ENCODE measurements around the gene RFC1.
"Not testable (repeated sequence)": the region's sequence is repeated elsewhere in the genome, so short reads cannot be mapped to it uniquely, and the experiment has no call there.

Gene RFC1

GRCh38 chr4:39291686-39292085 is 74.5 kb downstream of the RFC1 start:
- Mint-ChIP-seq H3K27ac (no peak overlapping the region), H3K9me3 (no peaks in the 10 kb centered on the region), H3K27me3 (no peaks in the 10 kb centered on the region), H3K4me1 (no peaks in the 10 kb centered on the region), H3K4me3 (no peak overlapping the region), H3K36me3 (peaks cover 21% of the 10 kb centered on the region)

DNA sequence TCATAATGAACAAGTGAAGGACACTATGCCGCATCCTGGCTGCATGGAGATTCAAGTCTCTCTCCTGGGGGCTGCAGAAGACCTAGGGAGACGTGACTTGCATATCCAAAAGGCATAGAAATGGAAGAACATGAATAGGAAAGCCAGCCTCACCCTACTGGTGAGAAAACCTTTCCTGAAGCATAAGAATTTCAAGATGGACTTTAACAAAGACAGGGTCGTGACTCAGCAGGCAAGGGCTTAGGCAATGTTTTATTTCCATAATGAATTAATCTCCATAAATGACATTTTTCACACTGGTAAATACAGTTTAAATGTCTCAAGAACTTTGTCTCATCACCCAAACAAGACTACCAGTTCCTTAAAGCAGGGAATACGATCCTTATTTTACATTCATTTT is 78.9 kb downstream of the RFC1 start:
- Mint-ChIP-seq H3K4me3 (no peak overlapping the region), H3K4me1 (no peaks in the 10 kb centered on the region), H3K27me3 (no peaks in the 10 kb centered on the region), H3K36me3 (peaks cover 20% of the 10 kb centered on the region), H3K9me3 (no peaks in the 10 kb centered on the region), H3K27ac (no peak overlapping the region)

DNA sequence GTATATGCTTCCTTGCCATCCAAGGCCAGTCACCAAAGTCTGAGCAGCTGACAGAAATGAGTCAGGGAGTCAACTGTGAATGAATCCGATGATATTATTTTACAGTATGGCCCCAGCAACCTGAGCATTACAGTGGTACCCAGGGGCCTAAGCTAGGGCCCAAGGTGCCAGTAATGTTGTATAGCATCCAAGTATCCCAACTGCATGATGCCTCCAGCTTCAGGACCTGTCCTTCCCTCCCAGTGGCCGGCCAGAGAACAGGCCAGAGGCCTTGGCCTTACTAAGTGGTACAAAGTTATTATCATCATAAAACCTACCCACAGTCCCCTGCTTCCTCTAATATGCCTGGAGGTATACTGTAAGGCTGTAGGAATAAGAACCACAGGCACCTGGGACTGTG is 79.9 kb downstream of the RFC1 start:
- Mint-ChIP-seq H3K27ac (no peak overlapping the region), H3K4me3 (no peak overlapping the region), H3K4me1 (no peaks in the 10 kb centered on the region), H3K36me3 (peaks cover 20% of the 10 kb centered on the region), H3K27me3 (no peaks in the 10 kb centered on the region), H3K9me3 (no peaks in the 10 kb centered on the region)

DNA sequence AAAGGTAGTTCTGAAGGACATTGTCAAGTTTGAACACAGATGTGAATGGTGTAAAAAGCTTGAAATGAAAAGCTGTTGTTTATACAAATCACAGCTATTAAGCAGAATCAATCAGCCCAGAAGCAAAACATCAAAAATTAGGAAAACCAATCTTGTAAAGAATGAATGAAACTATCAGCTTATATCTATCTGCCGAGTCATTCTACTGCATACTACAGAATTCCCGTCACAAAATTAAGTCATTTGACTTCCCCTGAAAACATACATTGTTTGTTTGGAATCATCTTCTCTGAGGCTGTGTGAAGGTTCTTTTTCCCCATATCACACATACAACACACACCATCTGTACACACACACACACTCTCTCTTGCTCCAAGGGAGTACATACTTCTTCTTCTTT is 80.3 kb downstream of the RFC1 start:
- peaks cover 18% of the 10 kb centered on the region for H3K36me3 Mint-ChIP-seq

DNA sequence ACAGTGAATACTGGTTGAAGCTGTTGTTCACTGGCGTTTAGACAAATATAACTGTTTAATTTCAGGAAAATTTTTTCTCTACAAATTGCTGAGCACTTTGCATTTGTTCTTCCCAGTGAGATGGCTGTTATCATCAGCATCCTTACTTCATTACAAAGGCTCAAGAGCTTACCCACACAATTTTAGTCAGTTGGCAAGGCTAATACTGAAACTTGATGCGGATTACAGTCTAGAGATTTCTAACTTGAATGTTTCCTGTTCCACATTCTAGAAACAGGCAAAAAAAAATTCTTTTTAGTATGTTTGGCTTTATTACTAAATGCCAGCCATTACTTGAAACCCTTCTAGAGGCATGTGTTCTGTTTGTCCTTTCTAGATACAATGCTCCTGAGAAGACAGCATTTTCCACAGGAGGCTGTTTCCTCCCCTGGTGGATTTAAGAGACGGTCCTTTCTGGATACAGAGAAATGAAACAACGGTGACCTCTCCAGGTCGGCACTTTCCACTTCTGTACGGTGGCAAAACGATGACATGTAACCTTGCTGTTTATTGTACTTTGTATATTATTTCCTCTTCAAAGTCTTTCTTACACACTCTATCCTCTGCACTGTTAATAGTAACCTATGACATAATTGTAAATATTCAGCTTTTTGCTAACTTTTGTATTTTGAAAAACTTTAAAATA is 80.9 kb downstream of the RFC1 start:
- Mint-ChIP-seq H3K4me1 (no peaks in the 10 kb centered on the region), H3K27ac (no peak overlapping the region), H3K4me3 (no peak overlapping the region), H3K36me3 (peaks cover 17% of the 10 kb centered on the region), H3K9me3 (no peaks in the 10 kb centered on the region), H3K27me3 (no peaks in the 10 kb centered on the region)

More for the DNA sequence above, 80.3 kb downstream of the RFC1 start:
- Mint-ChIP-seq H3K4me1 (no peaks in the 10 kb centered on the region), H3K9me3 (no peaks in the 10 kb centered on the region), H3K27ac (no peak overlapping the region), H3K4me3 (no peak overlapping the region), H3K27me3 (no peaks in the 10 kb centered on the region)

DNA sequence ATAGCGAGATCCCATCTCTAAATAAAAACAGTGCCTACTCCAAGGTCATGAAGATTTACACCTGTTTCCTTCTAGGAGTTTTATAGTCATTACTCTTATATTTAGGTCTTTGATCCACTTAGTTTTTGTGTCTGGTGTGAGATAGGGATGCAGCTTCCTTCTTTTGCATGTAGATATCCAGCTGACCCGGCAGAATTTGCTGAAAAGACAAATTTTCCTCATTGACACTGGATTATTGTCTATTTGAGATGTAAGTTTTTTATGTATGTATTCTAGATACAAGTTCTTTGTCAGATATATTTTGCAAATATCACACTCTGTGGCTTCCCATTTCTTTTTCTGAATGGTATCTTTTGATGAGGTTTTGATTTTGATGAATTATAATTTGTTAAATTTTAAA is 85.4 kb downstream of the RFC1 start:
- H3K27me3 Mint-ChIP-seq, result no peaks in the 10 kb centered on the region
- no peaks in the 10 kb centered on the region for H3K9me3 Mint-ChIP-seq
- no peak overlapping the region for H3K4me3 Mint-ChIP-seq
- no peak overlapping the region for H3K27ac Mint-ChIP-seq
- H3K4me1 Mint-ChIP-seq, result no peaks in the 10 kb centered on the region
- H3K36me3 Mint-ChIP-seq, result peaks cover 11% of the 10 kb centered on the region

GRCh38 chr4:39279416-39279815 is 86.7 kb downstream of the RFC1 start:
- Mint-ChIP-seq H3K27ac (no peak overlapping the region), H3K27me3 (no peaks in the 10 kb centered on the region), H3K4me3 (no peak overlapping the region), H3K9me3 (no peaks in the 10 kb centered on the region), H3K4me1 (no peaks in the 10 kb centered on the region), H3K36me3 (peaks cover 7% of the 10 kb centered on the region)

GRCh38 chr4:39278476-39278875 is 87.7 kb downstream of the RFC1 start:
- peaks cover 7% of the 10 kb centered on the region for H3K36me3 Mint-ChIP-seq
- H3K27me3 Mint-ChIP-seq, result no peaks in the 10 kb centered on the region
- H3K27ac Mint-ChIP-seq, result no peak overlapping the region
- H3K9me3 Mint-ChIP-seq, result no peaks in the 10 kb centered on the region
- H3K4me1 Mint-ChIP-seq, result no peaks in the 10 kb centered on the region
- no peak overlapping the region for H3K4me3 Mint-ChIP-seq

DNA sequence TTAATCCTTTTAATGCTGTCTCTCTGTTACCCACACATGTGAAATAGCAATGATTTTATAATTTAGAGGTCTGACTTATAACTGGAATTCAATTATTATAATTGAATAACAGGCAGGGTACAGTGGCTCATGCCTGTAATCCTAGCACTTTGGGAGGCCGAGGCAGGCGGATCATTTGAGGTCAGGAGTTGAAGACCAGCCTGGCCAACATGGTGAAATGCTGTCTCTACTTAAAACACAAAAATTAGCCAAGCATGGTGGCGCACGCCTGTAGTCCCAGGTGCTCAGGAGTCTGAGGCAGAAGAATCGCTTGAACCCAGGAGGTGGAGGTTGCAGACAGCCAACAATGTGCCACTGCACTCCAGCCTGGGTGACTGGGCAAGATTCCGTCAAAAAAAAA is 88.5 kb downstream of the RFC1 start:
- not testable (repeated sequence) for H3K4me3 Mint-ChIP-seq, H3K27me3 Mint-ChIP-seq, H3K9me3 Mint-ChIP-seq, H3K4me1 Mint-ChIP-seq, H3K36me3 Mint-ChIP-seq, H3K27ac Mint-ChIP-seq

DNA sequence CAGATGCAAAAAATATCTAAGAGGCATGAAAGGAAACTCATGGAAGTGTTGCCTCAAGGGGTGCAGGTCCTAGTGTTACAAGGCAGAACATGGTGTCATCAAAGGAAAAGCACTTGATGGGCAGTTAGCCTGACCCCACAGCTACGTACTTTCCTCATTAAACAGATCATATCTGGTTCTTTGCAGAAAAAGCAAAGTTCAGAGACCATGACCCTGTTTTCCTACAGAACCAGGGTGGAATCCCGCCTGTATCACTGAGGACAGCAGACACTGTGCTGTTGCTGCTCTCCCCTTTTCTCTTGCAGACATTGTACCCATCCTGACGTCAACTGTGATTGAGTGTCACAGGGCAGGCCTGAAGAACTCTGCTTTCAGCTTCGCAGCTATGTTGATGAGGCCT is 91.7 kb downstream of the RFC1 start:
- peaks cover 9% of the 10 kb centered on the region for H3K36me3 Mint-ChIP-seq
- H3K4me3 Mint-ChIP-seq, result no peak overlapping the region
- no peaks in the 10 kb centered on the region for H3K4me1 Mint-ChIP-seq
- H3K27ac Mint-ChIP-seq, result no peak overlapping the region
- no peaks in the 10 kb centered on the region for H3K27me3 Mint-ChIP-seq
- H3K9me3 Mint-ChIP-seq, result no peaks in the 10 kb centered on the region

DNA sequence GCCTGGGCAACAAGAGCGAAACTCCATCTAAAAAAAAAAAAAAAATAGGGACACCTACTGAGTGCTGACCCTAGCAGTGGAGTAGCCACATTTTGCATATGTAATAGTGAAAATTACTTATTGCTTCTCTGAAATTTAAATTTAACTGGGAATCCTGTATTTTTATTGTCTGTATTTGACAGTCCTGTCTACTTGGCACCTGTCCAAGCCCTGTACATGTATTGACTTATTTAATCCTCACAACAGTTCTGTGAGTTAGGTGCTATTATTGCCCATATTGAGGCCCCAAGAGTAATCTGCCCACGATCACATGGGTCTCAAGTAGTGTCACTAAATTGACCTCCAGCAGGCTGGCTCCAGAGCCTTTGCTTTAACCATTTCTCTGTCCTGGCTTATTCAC is 102.3 kb downstream of the RFC1 start:
- H3K4me3 Mint-ChIP-seq, result no peak overlapping the region
- peaks cover 20% of the 10 kb centered on the region for H3K36me3 Mint-ChIP-seq
- no peaks in the 10 kb centered on the region for H3K9me3 Mint-ChIP-seq
- no peaks in the 10 kb centered on the region for H3K27me3 Mint-ChIP-seq
- H3K4me1 Mint-ChIP-seq, result no peaks in the 10 kb centered on the region
- H3K27ac Mint-ChIP-seq, result no peak overlapping the region

DNA sequence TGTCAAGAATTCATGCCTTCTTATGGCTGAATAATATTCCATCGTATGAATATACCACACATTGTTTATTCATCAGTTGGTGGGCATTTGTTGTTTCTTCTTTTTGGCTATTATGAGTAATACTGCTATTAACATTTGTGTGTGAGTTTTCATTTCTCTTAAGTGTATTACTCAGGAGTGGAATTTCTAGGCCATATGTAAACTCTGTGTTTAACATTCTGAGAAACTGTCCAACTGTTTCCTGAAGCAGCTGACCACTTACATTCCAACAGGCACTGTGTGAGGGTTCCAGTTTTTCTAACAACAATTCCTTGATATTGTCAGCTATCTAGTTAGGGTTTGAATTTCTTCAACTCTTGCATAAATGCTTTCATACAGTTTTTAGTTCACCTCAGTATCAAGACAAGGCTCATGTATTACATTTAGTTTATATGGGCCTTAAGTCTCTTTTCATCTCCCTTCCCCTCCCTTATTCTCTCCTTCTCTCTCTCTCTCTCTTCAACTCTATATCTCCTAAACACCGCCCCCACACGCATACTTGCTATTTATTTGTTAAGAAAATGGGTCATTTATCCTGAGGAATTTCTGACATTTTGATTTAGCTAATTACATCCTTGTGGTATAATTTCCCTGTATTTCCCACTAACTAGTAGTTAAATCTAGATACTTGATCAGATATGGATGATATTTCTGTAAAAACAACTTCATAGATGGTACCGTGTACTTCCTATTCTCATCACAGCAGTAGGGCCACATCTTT is 106.4 kb downstream of the RFC1 start:
- Mint-ChIP-seq H3K9me3 (no peaks in the 10 kb centered on the region), H3K4me3 (no peak overlapping the region), H3K36me3 (peaks cover 19% of the 10 kb centered on the region), H3K4me1 (no peaks in the 10 kb centered on the region), H3K27ac (no peak overlapping the region), H3K27me3 (no peaks in the 10 kb centered on the region)

GRCh38 chr4:39256436-39256835 is 109.7 kb downstream of the RFC1 start:
- Mint-ChIP-seq H3K27ac (no peak overlapping the region), H3K27me3 (no peaks in the 10 kb centered on the region)

DNA sequence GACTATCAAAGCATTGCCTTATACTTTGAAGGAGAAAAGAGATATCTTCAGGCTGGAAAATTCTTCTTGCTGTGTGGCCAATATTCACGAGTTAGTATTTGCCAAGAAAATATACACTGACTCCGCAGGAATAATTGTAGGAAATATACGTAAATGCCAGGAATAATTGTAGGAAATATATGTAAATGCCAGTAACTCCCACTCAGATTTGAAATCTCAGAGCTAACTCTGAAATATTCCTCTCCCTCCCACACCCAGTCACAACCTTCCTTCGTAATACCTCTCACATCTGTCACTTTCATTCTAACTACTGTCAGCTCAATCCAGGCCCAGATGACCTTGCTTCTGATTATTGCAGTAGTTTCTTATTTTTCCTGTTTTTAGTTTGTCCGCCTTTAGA is 110.3 kb downstream of the RFC1 start:
- Mint-ChIP-seq H3K27me3 (no peaks in the 10 kb centered on the region), H3K27ac (no peak overlapping the region), H3K4me3 (no peak overlapping the region), H3K36me3 (peaks cover 8% of the 10 kb centered on the region), H3K9me3 (no peaks in the 10 kb centered on the region), H3K4me1 (no peaks in the 10 kb centered on the region)

More at GRCh38 chr4:39256436-39256835, 109.7 kb downstream of the RFC1 start:
- Mint-ChIP-seq H3K9me3 (no peaks in the 10 kb centered on the region), H3K4me3 (no peak overlapping the region), H3K4me1 (no peaks in the 10 kb centered on the region), H3K36me3 (peaks cover 11% of the 10 kb centered on the region)

DNA sequence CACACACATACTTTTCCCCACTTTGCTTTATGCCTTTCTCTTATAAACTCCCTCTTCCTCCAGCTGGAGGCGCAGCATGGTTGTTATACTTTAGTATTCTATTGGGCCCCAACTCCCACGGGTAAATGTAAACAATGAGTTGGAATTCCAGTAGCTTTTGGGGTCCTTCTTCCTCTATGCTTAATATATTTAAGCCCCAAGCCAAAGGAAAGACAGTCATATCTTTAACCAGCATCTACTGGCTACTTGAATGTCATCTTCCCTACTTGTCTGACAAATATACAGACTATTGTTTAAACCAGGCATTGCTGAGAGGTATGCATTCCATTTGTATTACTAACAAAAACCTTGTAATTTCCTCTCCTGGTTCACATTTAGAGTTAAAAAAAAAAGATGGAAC is 110.9 kb downstream of the RFC1 start:
- H3K4me3 Mint-ChIP-seq, result no peak overlapping the region
- no peak overlapping the region for H3K27ac Mint-ChIP-seq
- no peaks in the 10 kb centered on the region for H3K4me1 Mint-ChIP-seq
- H3K9me3 Mint-ChIP-seq, result no peaks in the 10 kb centered on the region
- H3K27me3 Mint-ChIP-seq, result no peaks in the 10 kb centered on the region
- peaks cover 8% of the 10 kb centered on the region for H3K36me3 Mint-ChIP-seq

DNA sequence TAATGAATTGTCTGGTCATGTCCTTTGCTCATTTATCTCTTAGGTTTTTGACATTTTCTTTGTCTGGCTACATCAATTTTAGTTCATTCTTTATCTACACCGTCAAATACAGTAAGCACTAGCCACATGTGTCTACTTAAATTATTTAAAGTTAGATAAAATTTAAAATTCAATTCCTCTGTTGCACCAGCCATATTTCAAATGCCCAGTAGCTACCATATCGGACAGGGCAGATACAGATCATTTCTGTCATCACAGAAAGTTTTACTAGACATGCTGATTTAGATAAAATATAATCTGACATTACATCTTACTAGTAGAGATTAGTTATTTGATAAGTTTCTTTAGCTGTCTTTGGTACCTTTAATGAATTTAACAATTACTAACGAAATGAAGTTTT is 122.7 kb downstream of the RFC1 start:
- Mint-ChIP-seq H3K9me3 (no peaks in the 10 kb centered on the region), H3K27me3 (no peaks in the 10 kb centered on the region), H3K4me1 (no peaks in the 10 kb centered on the region), H3K27ac (no peak overlapping the region), H3K4me3 (no peak overlapping the region), H3K36me3 (peaks cover 13% of the 10 kb centered on the region)

All from activated naive CD4-positive, alpha-beta T cell treated with anti-CD3 and anti-CD28 coated beads, Interleukin-2, amount 50 U/mL, for 24 hours (primary cell).